Osteocyte (in vitro differentiated cells): ENCODE measurements around the gene HOXB2. TPM values are rescaled to one million over a fixed set of nuclear protein-coding genes. Genes with fewer than 3 reads are reported as not detected.

Experiments used
- DNase-seq: peaks from one replicate; pipeline ENCODE4 v3.0.0; 2021; ENCODE audit warnings: mixed read lengths; ENCODE audit not compliant: unreplicated experiment; ENCODE audit errors: extremely low spot score
- H3K27ac Mint-ChIP-seq: one replicate; pipeline ENCODE4 v1.8.0; 2021; ENCODE audit warnings: mild to moderate bottlenecking, mixed read lengths; ENCODE audit not compliant: unreplicated experiment
- H3K27me3 Mint-ChIP-seq: one replicate; pipeline ENCODE4 v1.8.0; 2021; ENCODE audit warnings: mixed read lengths; ENCODE audit not compliant: unreplicated experiment
- H3K36me3 Mint-ChIP-seq: one replicate; pipeline ENCODE4 v1.8.0; 2021; ENCODE audit warnings: mixed read lengths; ENCODE audit not compliant: unreplicated experiment
- H3K4me1 Mint-ChIP-seq: one replicate; pipeline ENCODE4 v1.8.0; 2021; ENCODE audit warnings: mixed read lengths; ENCODE audit not compliant: unreplicated experiment
- H3K4me3 Mint-ChIP-seq: one replicate; pipeline ENCODE4 v1.8.0; 2021; ENCODE audit warnings: mild to moderate bottlenecking, moderate library complexity, mixed read lengths; ENCODE audit not compliant: unreplicated experiment
- H3K9me3 Mint-ChIP-seq: one replicate; pipeline ENCODE4 v1.8.0; 2021; ENCODE audit warnings: mixed read lengths; ENCODE audit not compliant: unreplicated experiment
- CTCF ChIP-seq: fragments of 200-600 bp; sonication (generic); IDR thresholded peaks from 2 replicates; pipeline ENCODE4 v1.5.0; 2021; ENCODE audit warnings: antibody characterized with exemption, mild to moderate bottlenecking, moderate library complexity
- total RNA-seq: library from RNA; stranded (reverse); gene quantifications from 2 replicates; pipeline ENCODE4 v1.2.1, GENCODE V29; 2021

HOXB2 gene
- total RNA-seq, 1 donor from 2014 or later: not detected

- Mint-ChIP-seq H3K4me1 (no peaks in the 10 kb centered on the region), H3K27me3 (peaks cover 34% of the 10 kb centered on the region), H3K9me3 (no peaks in the 10 kb centered on the region), H3K27ac (no peak overlapping the region), H3K36me3 (no peaks in the 10 kb centered on the region), H3K4me3 (no peak overlapping the region)
- DNase-seq: no peak
- TF ChIP-seq CTCF: no peak
Measured at GRCh38 chr17:48567646-48568354, 22.9 kb upstream of the HOXB2 start.

- peaks cover 34% of the 10 kb centered on the region for H3K27me3 Mint-ChIP-seq
- H3K36me3 Mint-ChIP-seq: no peaks in the 10 kb centered on the region
- no peaks in the 10 kb centered on the region for H3K4me1 Mint-ChIP-seq
- no peak for DNase-seq
- no peaks in the 10 kb centered on the region for H3K9me3 Mint-ChIP-seq
- H3K4me3 Mint-ChIP-seq: no peak overlapping the region
- no peak for TF ChIP-seq CTCF
- H3K27ac Mint-ChIP-seq: no peak overlapping the region
Measured at GRCh38 chr17:48567209-48567608, 22.3 kb upstream of the HOXB2 start.

- TF ChIP-seq CTCF: no peak
- no peaks in the 10 kb centered on the region for H3K4me1 Mint-ChIP-seq
- peaks cover 34% of the 10 kb centered on the region for H3K27me3 Mint-ChIP-seq
- H3K9me3 Mint-ChIP-seq: no peaks in the 10 kb centered on the region
- no peak for DNase-seq
- no peak overlapping the region for H3K4me3 Mint-ChIP-seq
- no peaks in the 10 kb centered on the region for H3K36me3 Mint-ChIP-seq
- H3K27ac Mint-ChIP-seq: no peak overlapping the region
Measured at GRCh38 chr17:48566717-48567116, 21.8 kb upstream of the HOXB2 start.

- no peaks in the 10 kb centered on the region for H3K4me1 Mint-ChIP-seq
- H3K4me3 Mint-ChIP-seq: no peak overlapping the region
- no peak overlapping the region for H3K27ac Mint-ChIP-seq
- DNase-seq: no peak
- no peaks in the 10 kb centered on the region for H3K9me3 Mint-ChIP-seq
- no peaks in the 10 kb centered on the region for H3K36me3 Mint-ChIP-seq
- H3K27me3 Mint-ChIP-seq: peaks cover 34% of the 10 kb centered on the region
- no peak for TF ChIP-seq CTCF
Measured at GRCh38 chr17:48565925-48566710, 21.2 kb upstream of the HOXB2 start.

GRCh38 chr17:48565022-48565554 lies 20.2 kb upstream of the HOXB2 start:
- Mint-ChIP-seq H3K27me3 (peaks cover 36% of the 10 kb centered on the region), H3K27ac (no peak overlapping the region), H3K9me3 (no peaks in the 10 kb centered on the region), H3K36me3 (no peaks in the 10 kb centered on the region), H3K4me3 (no peak overlapping the region), H3K4me1 (no peaks in the 10 kb centered on the region)
- no peak for TF ChIP-seq CTCF
- no peak for DNase-seq
